ENCODE data around the gene ZFHX2. TPM values are rescaled to one million over a fixed set of nuclear protein-coding genes. Genes with fewer than 3 reads are reported as not detected.
"Not testable (repeated sequence)": the region's sequence is repeated elsewhere in the genome, so short reads cannot be mapped to it uniquely, and the experiment has no call there.

ZFHX2 gene
- total RNA-seq, 1 donor from 2014 or later, result 16.4 TPM

GRCh38 chr14:23588884-23589598 is 37.5 kb upstream of the ZFHX2 start:
- peak; percentile 67 for DNase-seq (ENCODE audit: low spot score, unreplicated experiment)
- peak; percentile 75 for TF ChIP-seq CTCF (IDR thresholded peaks at IDR 0.05; ENCODE audit: unreplicated experiment)
- Mint-ChIP-seq H3K4me3 (ENCODE audit: low read depth) (no peak overlapping the region), H3K36me3 (ENCODE audit: insufficient read depth) (no peaks in the 10 kb centered on the region), H3K9me3 (ENCODE audit: low read depth) (peaks cover 11% of the 10 kb centered on the region), H3K27me3 (peaks cover 14% of the 10 kb centered on the region), H3K27ac (no peak overlapping the region), H3K4me1 (ENCODE audit: low read depth) (no peaks in the 10 kb centered on the region)

GRCh38 chr14:23584527-23585203 is 33.1 kb upstream of the ZFHX2 start:
- not testable (repeated sequence) for H3K36me3 Mint-ChIP-seq (ENCODE audit: insufficient read depth); H3K4me3 Mint-ChIP-seq (ENCODE audit: low read depth); H3K9me3 Mint-ChIP-seq (ENCODE audit: low read depth); H3K4me1 Mint-ChIP-seq (ENCODE audit: low read depth); H3K27ac Mint-ChIP-seq; DNase-seq (ENCODE audit: low spot score, unreplicated experiment)
- H3K27me3 Mint-ChIP-seq, result peaks cover 32% of the 10 kb centered on the region

GRCh38 chr14:23583761-23584526 is 32.4 kb upstream of the ZFHX2 start:
- not testable (repeated sequence) for H3K4me3 Mint-ChIP-seq (ENCODE audit: low read depth); H3K9me3 Mint-ChIP-seq (ENCODE audit: low read depth); H3K4me1 Mint-ChIP-seq (ENCODE audit: low read depth); DNase-seq (ENCODE audit: low spot score, unreplicated experiment); H3K27ac Mint-ChIP-seq; H3K36me3 Mint-ChIP-seq (ENCODE audit: insufficient read depth)
- H3K27me3 Mint-ChIP-seq, result peaks cover 39% of the 10 kb centered on the region

- Mint-ChIP-seq H3K27ac (no peak overlapping the region), H3K4me3 (ENCODE audit: low read depth) (no peak overlapping the region), H3K4me1 (ENCODE audit: low read depth) (no peaks in the 10 kb centered on the region), H3K27me3 (peaks cover 48% of the 10 kb centered on the region), H3K36me3 (ENCODE audit: insufficient read depth) (no peaks in the 10 kb centered on the region), H3K9me3 (ENCODE audit: low read depth) (peaks cover 3% of the 10 kb centered on the region)
- TF ChIP-seq CTCF (IDR thresholded peaks at IDR 0.05; ENCODE audit: unreplicated experiment), result no peak
- DNase-seq (ENCODE audit: low spot score, unreplicated experiment), result no peak
Measured at GRCh38 chr14:23582906-23583760, 31.6 kb upstream of the ZFHX2 start.

GRCh38 chr14:23580948-23581281 is 29.4 kb upstream of the ZFHX2 start:
- H3K36me3 Mint-ChIP-seq (ENCODE audit: insufficient read depth), result no peaks in the 10 kb centered on the region
- H3K4me3 Mint-ChIP-seq (ENCODE audit: low read depth), result no peak overlapping the region
- peaks cover 51% of the 10 kb centered on the region for H3K27me3 Mint-ChIP-seq
- no peak for TF ChIP-seq CTCF (IDR thresholded peaks at IDR 0.05; ENCODE audit: unreplicated experiment)
- H3K4me1 Mint-ChIP-seq (ENCODE audit: low read depth), result peaks cover 2% of the 10 kb centered on the region
- DNase-seq (ENCODE audit: low spot score, unreplicated experiment), result no peak
- H3K27ac Mint-ChIP-seq, result no peak overlapping the region
- H3K9me3 Mint-ChIP-seq (ENCODE audit: low read depth), result peaks cover 3% of the 10 kb centered on the region

Data from progenitor cell of endocrine pancreas (in vitro differentiated cells).